K562 (cell line): Measurements from ENCODE around the gene ZFP36. TPM values are rescaled to one million over a fixed set of nuclear protein-coding genes. Genes with fewer than 3 reads are reported as not detected.
A peak's percentile ranks its signal among the peaks of the same experiment; 100 is the strongest.

Experiments
- ETV5 ChIP-seq: sonication (generic); formaldehyde crosslinking; IDR thresholded peaks from 2 replicates; pipeline ENCODE4 v1.4.0; 2020; ENCODE audit warnings: low read depth, mild to moderate bottlenecking, missing genetic modification reagents
- MECOM ChIP-seq: fragments of 250-450 bp; sonication (Bioruptor Pico); IDR thresholded peaks from 2 replicates; pipeline ENCODE4 v1.8.0; 2022; ENCODE audit warnings: inconsistent platforms
- NFE2 ChIP-seq: IDR thresholded peaks from 2 replicates; pipeline ENCODE4 v1.6.1; 2014; ENCODE audit warnings: antibody characterized with exemption, low read depth
- ZNF592 ChIP-seq: fragments of 450-650 bp; IDR thresholded peaks from 2 replicates; pipeline ENCODE4 v1.6.1; 2017; ENCODE audit warnings: antibody characterized with exemption, mild to moderate bottlenecking
- polyA plus RNA-seq, 8 experiments: library from polyadenylated mRNA; depleted of rRNA in 4 of 8; stranded (reverse) in 5 of 8; unstranded in 3 of 8; fragments of >200 nt; fragmentation: Nextera tagmentation in 2 of 8; fragmentation: Illumina TruSeq in 1 of 8; extraction: Ambion mirVana in 2 of 8; extraction: Trizol in 1 of 8; gene quantifications; 2 replicates each; pipeline versions ENCODE4 v1.2.1 to v1.2.3, GENCODE V29; 2011 to 2014; ENCODE audit warnings: inconsistent platforms in 1 of 8, missing spikeins in 1 of 8
- total RNA-seq, 7 experiments: library from RNA; depleted of rRNA in 6 of 7; stranded (reverse); fragments of >200 nt in 6 of 7; fragmentation: Illumina TruSeq in 2 of 7; extraction: Trizol in 2 of 7; gene quantifications; 2 replicates each; pipeline versions ENCODE4 v1.2.1 to v1.2.3, GENCODE V29; 2011 to 2021; ENCODE audit warnings: low replicate concordance in 1 of 7
- TF ChIP-seq, protein P1 (sequence below): sonication (generic); formaldehyde crosslinking; IDR thresholded peaks from 2 replicates; pipeline ENCODE4 v1.4.0; 2020; ENCODE audit warnings: mild to moderate bottlenecking, missing genetic modification reagents
- TF ChIP-seq, protein P2 (sequence below): fragments of 450-650 bp; IDR thresholded peaks from 2 replicates; pipeline ENCODE4 v1.6.1; 2016; ENCODE audit warnings: borderline replicate concordance

ZFP36 gene
- total and polyA plus RNA-seq, 9 of the 15 experiments (the other 6 are each of a cell fraction or from before 2014, with no cell fraction given) = 1.0 to 20.1 (median 3.5) TPM

DNA sequence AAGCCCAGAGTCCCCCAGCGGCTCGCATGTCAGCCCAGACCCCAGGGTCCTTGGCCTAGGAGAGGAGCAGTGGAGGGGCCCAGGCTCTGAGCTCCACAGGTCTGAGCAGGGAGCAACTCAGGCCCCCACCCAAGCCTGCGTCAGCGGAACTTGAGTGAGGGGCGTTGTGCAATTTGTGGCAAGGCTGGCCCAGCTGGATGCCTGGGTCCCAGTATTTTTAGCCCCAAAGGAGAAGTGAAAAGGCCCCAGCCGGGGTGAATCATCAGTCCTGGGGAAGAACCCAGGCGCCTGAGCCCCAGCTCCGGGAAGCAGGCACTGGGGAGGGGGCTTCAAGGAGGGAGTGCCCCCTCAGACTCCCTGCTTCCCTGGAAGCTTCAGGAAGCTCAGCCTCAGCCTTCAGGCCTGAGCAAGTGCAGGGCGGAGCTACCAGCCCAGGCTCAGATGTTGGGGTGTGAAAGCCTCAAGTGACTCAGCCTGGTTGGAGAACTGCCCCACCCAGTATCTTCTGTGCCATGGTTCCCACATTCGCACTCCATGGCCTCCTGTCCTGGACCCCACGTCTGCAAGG lies 8.3 kb upstream of the ZFP36 start (continued):
- TF ChIP-seq ETV5 (no peak), NFE2 (peak; percentile 27; the same call in 1 of the 2 replicates), MECOM (CRISPR knock-in tag) (no peak), ZNF592 (peak; percentile 64)
- TF ChIP-seq, protein P1, sequence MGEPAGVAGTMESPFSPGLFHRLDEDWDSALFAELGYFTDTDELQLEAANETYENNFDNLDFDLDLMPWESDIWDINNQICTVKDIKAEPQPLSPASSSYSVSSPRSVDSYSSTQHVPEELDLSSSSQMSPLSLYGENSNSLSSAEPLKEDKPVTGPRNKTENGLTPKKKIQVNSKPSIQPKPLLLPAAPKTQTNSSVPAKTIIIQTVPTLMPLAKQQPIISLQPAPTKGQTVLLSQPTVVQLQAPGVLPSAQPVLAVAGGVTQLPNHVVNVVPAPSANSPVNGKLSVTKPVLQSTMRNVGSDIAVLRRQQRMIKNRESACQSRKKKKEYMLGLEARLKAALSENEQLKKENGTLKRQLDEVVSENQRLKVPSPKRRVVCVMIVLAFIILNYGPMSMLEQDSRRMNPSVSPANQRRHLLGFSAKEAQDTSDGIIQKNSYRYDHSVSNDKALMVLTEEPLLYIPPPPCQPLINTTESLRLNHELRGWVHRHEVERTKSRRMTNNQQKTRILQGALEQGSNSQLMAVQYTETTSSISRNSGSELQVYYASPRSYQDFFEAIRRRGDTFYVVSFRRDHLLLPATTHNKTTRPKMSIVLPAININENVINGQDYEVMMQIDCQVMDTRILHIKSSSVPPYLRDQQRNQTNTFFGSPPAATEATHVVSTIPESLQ (CRISPR knock-in tag) = 0 out of 2 replicates have a peak, but pooled peaks have one; percentile 62
- TF ChIP-seq, protein P2, sequence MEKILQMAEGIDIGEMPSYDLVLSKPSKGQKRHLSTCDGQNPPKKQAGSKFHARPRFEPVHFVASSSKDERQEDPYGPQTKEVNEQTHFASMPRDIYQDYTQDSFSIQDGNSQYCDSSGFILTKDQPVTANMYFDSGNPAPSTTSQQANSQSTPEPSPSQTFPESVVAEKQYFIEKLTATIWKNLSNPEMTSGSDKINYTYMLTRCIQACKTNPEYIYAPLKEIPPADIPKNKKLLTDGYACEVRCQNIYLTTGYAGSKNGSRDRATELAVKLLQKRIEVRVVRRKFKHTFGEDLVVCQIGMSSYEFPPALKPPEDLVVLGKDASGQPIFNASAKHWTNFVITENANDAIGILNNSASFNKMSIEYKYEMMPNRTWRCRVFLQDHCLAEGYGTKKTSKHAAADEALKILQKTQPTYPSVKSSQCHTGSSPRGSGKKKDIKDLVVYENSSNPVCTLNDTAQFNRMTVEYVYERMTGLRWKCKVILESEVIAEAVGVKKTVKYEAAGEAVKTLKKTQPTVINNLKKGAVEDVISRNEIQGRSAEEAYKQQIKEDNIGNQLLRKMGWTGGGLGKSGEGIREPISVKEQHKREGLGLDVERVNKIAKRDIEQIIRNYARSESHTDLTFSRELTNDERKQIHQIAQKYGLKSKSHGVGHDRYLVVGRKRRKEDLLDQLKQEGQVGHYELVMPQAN = no peak
